Measurements from ENCODE around the gene STK32B. TPM values are rescaled to one million over a fixed set of nuclear protein-coding genes. Genes with fewer than 3 reads are reported as not detected.

Gene STK32B
- total and polyA plus RNA-seq, 12 donors: 0.12 to 0.68 (median 0.34) TPM

DNA sequence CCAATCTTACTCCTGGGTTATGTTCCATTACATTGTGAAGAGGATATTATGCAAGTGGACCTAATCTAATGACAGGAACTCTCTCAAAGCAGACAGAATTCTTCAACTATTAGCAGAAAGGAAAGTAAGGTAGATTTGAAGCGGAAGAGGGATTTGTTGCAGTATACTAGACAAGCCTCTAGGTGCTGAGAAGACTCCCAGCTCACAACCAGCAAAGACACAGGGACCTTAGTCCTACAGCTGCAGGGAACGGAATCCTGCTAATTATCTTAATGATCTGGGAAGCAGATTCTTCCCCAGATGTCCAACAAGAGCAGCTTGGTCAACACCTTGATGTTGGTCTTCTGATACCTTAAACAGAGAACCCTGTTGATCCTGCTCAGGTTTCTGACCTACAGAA is 73.6 kb downstream of the STK32B start:
- DNase-seq: no peak
- ATAC-seq: no peak
- Histone ChIP-seq H3K4me1 (no peaks in the 10 kb centered on the region), H3K9me3 (no peaks in the 10 kb centered on the region), H3K27me3 (peaks cover 0 to 19% (median 11%) of the 10 kb centered on the region in 7 donors), H3K27ac (no peak overlapping the region), H3K4me3 (no peak overlapping the region), H3K36me3 (no peaks in the 10 kb centered on the region)
- intact Hi-C loops (cut with DNase I): no loop called here
- 69 to 74% methylated on average over 2 of the region's 2 CpGs for WGBS, 2 donors
- TF ChIP-seq, protein P1, sequence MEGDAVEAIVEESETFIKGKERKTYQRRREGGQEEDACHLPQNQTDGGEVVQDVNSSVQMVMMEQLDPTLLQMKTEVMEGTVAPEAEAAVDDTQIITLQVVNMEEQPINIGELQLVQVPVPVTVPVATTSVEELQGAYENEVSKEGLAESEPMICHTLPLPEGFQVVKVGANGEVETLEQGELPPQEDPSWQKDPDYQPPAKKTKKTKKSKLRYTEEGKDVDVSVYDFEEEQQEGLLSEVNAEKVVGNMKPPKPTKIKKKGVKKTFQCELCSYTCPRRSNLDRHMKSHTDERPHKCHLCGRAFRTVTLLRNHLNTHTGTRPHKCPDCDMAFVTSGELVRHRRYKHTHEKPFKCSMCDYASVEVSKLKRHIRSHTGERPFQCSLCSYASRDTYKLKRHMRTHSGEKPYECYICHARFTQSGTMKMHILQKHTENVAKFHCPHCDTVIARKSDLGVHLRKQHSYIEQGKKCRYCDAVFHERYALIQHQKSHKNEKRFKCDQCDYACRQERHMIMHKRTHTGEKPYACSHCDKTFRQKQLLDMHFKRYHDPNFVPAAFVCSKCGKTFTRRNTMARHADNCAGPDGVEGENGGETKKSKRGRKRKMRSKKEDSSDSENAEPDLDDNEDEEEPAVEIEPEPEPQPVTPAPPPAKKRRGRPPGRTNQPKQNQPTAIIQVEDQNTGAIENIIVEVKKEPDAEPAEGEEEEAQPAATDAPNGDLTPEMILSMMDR (IDR thresholded peaks at IDR 0.05): no peak

DNA sequence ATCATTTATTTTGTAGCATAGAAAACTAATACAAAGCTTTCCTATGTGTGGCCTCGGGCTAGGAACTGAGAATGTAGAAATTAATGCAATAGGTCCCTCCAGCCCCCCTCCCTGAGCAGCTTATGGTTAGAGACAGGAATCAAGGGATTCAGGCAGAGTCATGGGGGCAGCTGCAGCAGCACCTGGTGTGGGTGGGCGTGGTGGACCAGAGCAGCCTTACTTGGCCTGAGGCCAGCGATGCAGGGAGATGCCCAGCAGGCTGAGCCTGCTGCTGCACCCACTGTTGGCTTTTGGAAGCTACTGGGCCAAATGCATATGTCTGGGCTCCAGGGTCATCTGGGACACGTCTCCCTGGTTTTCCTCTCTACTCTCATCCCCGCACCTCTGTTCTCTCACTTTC is 74.0 kb downstream of the STK32B start:
- no peak for ATAC-seq
- TF ChIP-seq, protein P1 (IDR thresholded peaks at IDR 0.05): no peak
- Histone ChIP-seq H3K27ac (no peak overlapping the region), H3K36me3 (no peaks in the 10 kb centered on the region), H3K4me1 (no peaks in the 10 kb centered on the region), H3K9me3 (no peaks in the 10 kb centered on the region), H3K4me3 (no peak overlapping the region), H3K27me3 (peaks cover 0 to 21% (median 11%) of the 10 kb centered on the region in 7 donors)
- intact Hi-C loops (cut with DNase I): no loop called here
- no peak for DNase-seq
- 70 to 71% methylated on average over 5 of the region's 5 CpGs for WGBS, 2 donors

DNA sequence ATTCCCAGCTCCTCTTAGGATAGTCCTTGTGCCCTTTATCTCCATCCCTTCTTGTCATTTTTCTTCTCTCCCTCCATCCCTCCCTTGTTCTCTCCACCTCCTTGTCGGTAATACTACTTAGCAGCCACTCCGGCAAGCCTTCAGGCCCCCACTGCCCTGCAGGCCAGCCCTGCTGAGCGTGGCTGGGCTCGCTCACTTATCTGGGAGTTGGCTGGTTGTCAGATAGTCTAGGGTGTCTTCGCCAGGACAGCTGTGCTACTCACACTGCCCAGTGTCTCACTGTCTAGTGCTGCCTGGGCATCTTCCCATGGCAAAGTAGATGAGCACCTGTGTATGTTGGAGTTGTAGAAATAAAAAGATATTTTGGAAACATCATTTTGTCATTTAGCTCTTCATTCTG is 75.0 kb downstream of the STK32B start:
- H3K27ac ChIP-seq: no peak overlapping the region
- TF ChIP-seq, protein P1 (IDR thresholded peaks at IDR 0.05): no peak
- ATAC-seq (no peak), DNase-seq (no peak)
- WGBS, 2 donors: 46 to 63% methylated on average over 5 of the region's 5 CpGs
- no peaks in the 10 kb centered on the region for H3K4me1 ChIP-seq
- peaks cover 0 to 3% (median 0%) of the 10 kb centered on the region in 11 donors for H3K9me3 ChIP-seq
- intact Hi-C loops (cut with DNase I): no loop called here
- H3K4me3 ChIP-seq: no peak overlapping the region
- peaks cover 0 to 21% (median 11%) of the 10 kb centered on the region in 7 donors for H3K27me3 ChIP-seq
- H3K36me3 ChIP-seq: no peaks in the 10 kb centered on the region

DNA sequence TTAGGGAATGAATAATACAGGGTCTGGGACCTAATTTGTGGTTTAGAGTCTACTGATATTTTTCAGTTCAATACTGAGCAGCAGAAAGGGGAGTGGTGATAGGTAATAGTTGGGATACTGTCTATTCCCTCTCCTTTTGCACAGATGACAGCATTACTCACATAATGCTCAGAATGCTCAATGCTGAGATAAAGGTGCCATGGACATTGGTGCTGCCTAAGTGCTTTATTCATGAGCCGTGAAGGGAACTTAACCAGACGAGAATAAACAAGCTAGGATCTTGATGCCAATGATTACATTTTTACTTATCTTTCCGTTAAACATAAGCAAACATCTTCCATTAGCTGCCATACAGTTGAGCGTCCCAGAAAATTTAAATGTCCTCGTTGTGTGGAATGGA is 75.6 kb downstream of the STK32B start:
- TF ChIP-seq, protein P1 (IDR thresholded peaks at IDR 0.05): no peak
- WGBS, 2 donors: 77 to 80% methylated on average over 5 of the region's 5 CpGs
- intact Hi-C loops (cut with DNase I): no loop called here
- Histone ChIP-seq H3K4me1 (no peaks in the 10 kb centered on the region), H3K36me3 (no peaks in the 10 kb centered on the region), H3K27ac (no peak overlapping the region), H3K9me3 (peaks cover 0 to 9% (median 0%) of the 10 kb centered on the region in 11 donors), H3K27me3 (peaks cover 0 to 24% (median 11%) of the 10 kb centered on the region in 7 donors), H3K4me3 (no peak overlapping the region)
- DNase-seq (no peak), ATAC-seq (no peak)

Measured in heart right ventricle (tissue), 16 donors.